Panc1 (cell line): Measurements from ENCODE around the gene KIR2DL1.
"Not testable (repeated sequence)": the region's sequence is repeated elsewhere in the genome, so short reads cannot be mapped to it uniquely, and the experiment has no call there.

Experiments used
- CTCF ChIP-seq: fragments of 450-650 bp; IDR thresholded peaks from 2 replicates; pipeline ENCODE4 v1.5.1; 2017; ENCODE audit warnings: mild to moderate bottlenecking
- POLR2AphosphoS5 ChIP-seq: IDR thresholded peaks from 2 replicates; pipeline ENCODE4 v1.6.1; 2012; ENCODE audit warnings: mild to moderate bottlenecking, low read depth, low read length, moderate library complexity
- REST ChIP-seq, 2 experiments: IDR thresholded peaks; 2 replicates each; pipeline ENCODE4 v1.6.1; 2011 to 2012; ENCODE audit warnings: low read depth in 2 of 2, control low read depth in 1 of 2, low read length in 1 of 2, mild to moderate bottlenecking in 1 of 2, moderate library complexity in 1 of 2; ENCODE audit not compliant: insufficient read depth in 1 of 2
- SIN3A ChIP-seq: IDR thresholded peaks from 2 replicates; pipeline ENCODE4 v1.6.1; 2012; ENCODE audit warnings: low read depth, mild to moderate bottlenecking, low read length, moderate library complexity, borderline replicate concordance; ENCODE audit not compliant: insufficient read depth
- TCF7L2 ChIP-seq: IDR thresholded peaks from 2 replicates; pipeline ENCODE4 v1.6.1; 2011; ENCODE audit warnings: mild to moderate bottlenecking, low read depth, low read length, inconsistent platforms

GRCh38 chr19:54832496-54832895 is 62.9 kb downstream of the KIR2DL1 start, which contains the start of gene KIR2DS4:
- TF ChIP-seq REST (IDR thresholded peaks at IDR 0.05; ENCODE audit: insufficient read depth in 1 of 2, low read depth in 2 of 2, low read length in 1 of 2); CTCF; SIN3A; POLR2AphosphoS5; TCF7L2: not testable (repeated sequence)
